GM21576 (cell line): ENCODE data around the gene REL.
A peak's percentile ranks its signal among the peaks of the same experiment; 100 is the strongest.
"Not testable (repeated sequence)": the region's sequence is repeated elsewhere in the genome, so short reads cannot be mapped to it uniquely, and the experiment has no call there.

Experiments
- ATAC-seq: cut with Tn5 transposase; IDR thresholded peaks from one replicate; pipeline ENCODE4 v1.9.1; 2021; ENCODE audit warnings: mild to moderate bottlenecking, moderate library complexity; ENCODE audit not compliant: unreplicated experiment

Gene REL

DNA sequence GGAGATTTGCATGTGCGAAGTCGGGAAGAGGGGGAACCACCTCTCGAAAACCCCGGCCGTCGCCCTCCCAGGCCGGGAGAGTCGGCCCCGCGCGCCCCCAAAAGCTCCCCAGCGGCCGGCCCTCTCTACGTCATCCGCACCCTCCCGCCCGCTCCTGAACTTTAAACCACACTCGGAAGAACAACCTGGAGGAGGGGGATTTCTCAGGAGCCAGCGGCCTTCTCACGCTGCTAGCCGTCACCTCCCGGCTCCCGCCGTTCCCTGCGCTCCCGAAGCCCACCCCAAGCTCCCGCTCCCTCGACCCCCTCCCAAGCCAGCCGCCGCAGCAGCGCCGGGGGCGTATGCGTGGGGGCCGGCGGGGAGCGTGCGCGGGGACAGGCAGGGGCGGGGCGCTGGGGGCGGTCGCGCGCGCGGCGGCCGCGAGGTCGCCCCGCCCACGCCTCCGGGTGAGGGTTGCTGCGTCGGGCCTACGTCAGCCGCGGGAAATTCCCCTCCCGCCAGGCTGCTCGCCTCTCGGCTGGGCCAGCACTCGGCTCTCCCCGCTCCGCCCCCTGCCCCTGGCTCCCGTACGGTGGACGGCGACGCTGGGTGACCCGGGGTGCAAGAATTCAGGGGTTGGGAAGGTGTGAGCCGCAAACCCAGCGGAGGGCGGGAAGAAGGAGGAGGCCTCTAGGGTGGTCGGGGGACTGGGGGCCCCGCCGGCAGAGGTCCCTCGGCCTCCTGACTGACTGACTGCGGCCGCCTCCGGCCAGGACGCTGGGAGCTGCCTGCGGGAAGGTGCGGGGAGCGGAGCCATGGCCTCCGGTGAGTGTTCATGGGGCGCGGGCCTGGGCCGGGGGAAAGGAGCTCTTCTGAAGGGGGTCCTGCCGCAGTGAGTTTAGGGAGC, at the start of gene REL:
Gene REL (plus strand): TSS at position 528 of the 886 bp plus-strand sequence. CDS start 267 bp downstream, at position 795.
- ATAC-seq = peak; percentile 79

DNA sequence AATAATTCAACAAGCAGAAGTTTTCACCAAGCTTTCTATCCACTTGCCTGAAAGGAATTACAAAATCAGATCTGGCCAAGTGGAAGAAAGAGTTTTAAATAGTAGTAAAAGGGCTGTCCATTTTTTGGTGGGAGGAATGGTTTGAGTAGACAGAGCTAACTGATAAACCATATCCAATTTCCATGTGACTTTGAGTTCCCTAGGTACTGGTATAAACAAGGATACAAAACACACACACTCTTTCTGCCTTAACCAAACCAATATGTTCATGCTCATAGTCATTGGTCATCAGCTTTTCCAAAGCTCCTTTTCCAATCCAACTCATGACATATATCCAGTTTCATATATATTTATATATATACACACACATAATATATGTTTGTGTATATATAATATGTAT, 49.5 kb upstream of the REL start:
- no peak for ATAC-seq

DNA sequence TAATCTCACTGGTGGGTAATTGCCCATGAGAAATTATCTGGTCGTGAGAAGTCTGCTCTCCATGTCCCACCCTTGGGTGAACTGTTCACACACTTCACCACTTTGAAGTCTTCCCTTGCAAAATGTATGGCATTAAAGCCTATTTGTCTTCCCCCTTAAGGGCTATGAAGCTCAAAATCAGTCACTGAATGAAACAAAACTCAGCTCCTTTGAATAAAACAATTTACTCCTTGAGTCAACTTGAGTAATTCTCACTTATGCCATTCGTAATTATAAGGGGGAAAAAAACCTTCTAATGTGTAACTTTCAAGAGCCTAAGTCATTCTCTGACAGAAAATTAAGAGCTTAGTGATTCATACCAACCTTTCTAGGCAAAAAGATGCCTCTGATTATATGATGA, 48.8 kb upstream of the REL start:
- no peak for ATAC-seq

DNA sequence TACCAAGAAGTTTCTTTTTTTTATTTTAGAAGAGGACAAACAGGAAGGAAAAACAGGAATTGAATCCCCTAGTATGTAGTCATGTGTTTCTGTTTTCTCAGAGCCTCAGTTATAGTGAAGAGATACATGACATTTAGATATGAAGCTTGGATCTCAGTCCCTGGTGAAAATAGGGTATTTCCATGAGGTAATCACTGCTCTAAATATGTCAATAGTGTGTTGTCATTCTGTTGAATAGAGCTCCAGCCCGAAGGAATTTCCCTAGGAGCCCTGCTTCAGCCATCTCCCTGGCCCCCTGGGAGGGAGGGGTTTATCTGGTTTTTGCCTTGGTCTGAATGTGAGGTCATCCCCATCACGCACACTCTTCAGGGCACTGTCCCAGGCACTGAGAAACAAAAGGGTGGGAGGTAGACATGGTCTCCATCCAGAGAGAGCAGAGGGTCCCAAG, 47.1 kb upstream of the REL start:
- no peak for ATAC-seq

DNA sequence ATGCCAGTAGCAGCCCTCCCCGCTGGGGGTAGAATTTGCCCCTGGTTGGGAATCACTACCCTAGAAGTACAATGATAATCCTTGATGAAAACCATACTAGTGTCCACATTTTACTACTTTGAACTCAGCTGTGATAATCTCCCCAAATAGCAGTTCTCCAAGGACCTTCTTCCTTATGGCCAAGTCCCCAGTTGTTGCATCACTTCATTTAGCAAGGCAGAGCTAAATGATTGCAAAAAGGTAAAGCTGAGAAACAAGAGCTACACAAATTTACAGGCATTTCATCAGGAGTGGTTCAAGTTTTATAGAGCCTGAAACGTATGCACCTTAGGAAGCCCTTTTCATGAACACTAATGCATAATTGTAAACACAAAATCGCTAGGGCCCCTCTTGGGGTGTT, 44.9 kb upstream of the REL start:
- ATAC-seq = no peak

DNA sequence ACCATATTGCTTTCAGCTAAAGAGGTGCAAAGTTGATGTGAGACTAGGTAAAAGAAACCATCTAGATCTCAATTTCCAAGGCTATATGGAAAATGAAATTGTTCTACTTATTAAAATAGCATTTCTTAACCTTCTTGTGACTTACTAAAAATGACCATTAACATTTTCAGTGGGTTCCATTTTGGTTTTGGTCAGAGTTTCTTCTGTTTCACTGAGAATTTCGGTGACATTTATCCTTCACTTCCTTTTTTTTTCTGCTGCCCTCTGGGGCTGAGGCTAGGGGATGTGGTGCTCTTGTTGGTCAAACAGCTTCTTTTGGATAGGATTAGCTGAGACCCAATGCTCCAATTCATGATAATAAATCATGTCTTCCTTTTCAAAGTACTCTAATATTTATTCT, 44.3 kb upstream of the REL start:
- peak; percentile 19 for ATAC-seq

DNA sequence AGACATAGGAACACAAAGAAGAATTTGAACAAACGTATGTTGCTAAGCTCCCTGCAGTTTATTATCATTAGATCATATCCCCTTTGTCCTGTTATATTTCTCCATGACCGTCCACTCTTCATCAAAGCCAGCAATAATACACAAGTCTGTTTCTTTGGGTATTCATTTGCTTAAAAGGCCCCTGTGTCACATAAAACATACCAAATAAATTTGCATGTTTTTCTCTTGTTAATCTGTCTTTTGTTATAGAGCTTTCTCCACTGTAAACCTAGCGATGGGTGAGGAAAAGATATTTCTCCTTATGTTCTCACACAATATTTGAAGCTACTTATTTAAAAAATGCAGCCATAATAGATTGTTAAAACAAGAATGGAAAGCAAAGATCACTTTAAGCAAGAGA, 42.9 kb upstream of the REL start:
- ATAC-seq = no peak

DNA sequence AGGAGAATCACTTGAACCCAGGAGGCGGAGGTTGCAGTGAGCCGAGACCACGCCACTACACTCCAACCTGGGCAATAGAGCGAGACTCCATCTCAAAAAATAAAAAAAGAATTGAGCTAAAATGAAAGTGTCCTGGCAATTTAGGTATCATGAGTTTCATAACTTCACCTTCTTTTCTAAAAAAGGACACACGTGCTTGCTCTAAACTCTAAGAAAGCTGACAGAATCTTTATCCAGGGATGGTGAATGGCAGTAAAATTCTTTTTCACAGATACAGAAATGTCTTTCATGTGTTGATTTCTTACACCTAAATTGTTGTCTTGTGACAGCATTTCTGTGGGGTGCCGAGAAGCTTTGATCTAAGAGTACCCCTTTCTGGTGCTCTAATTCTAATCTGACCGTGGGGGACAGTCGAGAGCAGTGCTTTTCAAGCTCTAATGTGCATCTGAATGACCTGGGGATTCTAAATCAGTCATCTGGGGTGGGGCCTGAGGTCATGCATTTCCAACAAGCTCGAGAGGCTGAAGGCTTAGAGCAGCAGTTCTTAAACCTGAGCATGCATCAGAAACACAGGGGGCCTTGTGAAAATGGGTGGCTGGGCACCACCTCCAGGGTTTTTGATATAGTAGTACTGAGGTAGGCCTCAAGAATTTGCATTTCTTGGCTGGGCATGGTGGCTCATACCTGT, 42.1 kb upstream of the REL start:
- ATAC-seq = peak; percentile 38

DNA sequence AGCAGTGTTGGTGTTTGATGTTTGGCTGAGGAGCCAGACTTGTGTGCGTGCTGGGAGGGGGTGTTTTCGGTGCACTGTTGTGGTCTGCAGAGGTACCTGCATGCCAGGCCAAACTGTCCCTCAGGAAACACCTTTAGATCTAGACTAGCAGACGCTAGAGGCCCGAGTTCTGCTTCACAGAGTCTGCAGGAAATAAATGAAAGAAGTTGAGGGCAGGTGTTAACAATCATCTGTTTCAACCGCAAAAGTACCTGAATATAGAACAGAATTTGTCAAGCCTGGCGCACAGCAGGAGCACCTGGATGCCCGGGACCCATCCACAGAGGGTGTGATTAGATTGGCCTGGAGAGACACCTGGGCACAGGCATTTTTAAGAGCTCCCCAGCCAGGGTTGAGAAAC, 40.5 kb upstream of the REL start:
- ATAC-seq = peak; percentile 57

DNA sequence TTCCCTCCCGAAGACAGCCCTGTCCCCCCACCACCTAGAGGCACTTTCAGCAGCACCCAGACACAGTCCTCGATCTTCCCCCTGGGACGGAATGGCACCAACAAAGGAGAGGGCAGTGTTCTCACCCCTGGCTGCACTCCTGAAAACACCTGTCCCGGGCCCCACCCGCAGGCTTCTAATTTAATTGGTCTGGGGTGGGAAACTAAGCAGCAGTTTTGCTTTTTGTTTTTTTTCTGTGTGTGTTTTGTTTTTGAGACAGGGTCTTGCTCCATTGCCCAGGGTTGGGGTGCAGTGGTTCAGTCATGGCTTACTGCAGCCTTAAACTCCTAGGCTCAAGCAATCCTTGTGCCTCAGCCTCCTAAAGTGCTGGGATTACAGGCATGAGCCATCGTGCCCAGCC, 38.4 kb upstream of the REL start:
- ATAC-seq = no peak

DNA sequence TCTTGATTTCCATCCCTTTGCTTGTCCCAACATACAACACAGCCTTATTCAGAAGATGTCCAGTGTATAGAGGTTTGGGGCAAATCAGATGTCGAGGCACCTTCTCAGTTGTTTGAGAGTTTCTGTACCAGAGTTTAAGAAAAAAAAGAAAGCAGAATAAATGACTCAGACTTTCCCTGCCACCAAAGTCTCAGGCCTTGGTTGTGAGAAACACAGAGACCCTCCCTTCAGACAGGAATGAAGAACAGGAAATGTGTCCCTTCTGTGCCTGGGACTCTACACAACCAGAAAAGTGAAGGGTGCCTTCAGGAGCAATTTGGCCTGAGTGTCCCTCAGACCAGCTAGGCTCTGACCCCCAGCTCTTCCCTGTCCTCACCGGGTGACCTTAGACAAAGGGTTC, 37.3 kb upstream of the REL start:
- ATAC-seq = no peak

DNA sequence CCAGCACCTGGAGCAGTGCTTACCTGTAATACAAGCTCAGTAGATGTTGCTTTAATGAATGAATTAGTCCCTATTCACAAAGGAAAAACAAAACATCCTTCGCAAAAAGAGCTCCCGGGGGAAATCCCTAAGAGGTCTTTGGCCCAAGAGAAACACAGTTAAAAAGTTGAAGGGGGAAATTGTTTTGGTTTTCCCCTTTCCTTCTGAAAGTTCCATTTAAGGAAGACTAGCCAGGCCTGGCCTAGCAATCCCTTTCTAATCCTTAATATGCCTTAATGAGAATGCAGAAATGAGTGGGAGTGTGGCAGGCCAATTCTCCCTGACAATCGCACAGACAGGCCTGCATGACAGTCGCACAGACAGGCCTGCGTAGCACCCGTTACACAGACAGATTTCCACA, 33.5 kb upstream of the REL start:
- ATAC-seq = no peak

DNA sequence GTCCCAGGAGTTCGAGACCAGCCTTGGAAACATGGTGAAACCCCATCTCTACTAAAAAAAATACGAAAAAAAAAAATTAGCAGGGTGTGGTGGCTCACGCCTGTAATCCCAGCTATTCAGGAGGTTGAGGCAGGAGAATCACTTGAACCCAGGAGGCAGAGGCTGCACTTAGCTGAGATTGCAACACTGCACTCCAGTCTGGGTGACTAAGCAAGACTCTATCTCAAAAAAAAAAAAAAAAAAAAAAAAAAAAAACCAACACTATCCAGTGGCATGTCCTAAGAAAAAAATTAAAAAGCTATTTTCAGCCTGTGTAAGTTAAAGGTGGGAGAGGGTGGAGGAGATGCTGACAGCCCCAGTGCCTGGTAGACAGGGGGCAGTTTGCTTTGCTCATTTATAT, 32.2 kb upstream of the REL start:
- ATAC-seq = no peak

DNA sequence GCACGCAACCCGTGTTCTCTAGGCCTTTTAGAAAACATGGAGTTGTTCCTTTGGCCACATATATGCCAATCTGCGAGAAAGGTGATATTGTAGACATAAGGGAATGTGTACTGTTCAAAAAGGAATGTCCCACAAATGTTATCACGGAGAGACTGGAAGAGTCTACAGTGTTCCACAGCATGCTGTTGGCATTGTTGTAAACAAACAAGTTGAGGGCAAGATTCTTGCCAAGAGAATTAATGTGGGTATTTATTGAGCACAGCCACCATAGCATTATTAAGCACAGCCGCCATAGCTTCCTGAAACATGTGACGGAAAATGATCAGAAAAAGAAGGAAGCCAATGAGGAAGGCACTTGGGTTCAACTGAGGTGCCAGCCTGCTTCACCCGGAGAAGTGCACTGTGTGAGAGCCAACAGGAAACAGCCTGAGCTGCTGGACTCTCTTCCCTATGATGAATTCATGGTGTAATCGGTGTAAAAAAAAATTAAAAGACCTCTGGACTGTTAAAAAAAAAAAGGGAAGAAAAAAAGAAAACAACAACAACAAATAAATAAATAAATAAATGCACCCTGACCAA, 29.0 kb upstream of the REL start:
- ATAC-seq = no peak

DNA sequence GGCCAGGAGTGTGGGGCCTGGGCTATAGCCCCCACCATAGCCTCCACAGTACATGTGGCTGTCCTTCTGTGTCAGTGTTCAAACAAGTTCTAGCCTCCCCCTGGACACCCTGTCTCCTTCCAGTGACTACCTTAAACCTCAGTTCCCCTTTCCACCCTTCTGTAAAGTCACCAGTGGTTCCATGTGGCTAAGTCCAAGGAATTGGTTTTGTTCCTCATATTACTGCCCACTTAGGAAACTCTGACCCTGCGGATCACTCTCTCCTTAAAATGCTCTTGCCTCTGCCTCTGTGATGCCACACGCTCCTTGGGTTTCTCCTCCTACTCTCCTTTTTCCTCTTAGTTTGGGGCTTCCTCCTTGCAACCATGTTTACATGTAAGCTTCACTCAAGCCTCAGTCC, 27.8 kb upstream of the REL start:
- no peak for ATAC-seq

DNA sequence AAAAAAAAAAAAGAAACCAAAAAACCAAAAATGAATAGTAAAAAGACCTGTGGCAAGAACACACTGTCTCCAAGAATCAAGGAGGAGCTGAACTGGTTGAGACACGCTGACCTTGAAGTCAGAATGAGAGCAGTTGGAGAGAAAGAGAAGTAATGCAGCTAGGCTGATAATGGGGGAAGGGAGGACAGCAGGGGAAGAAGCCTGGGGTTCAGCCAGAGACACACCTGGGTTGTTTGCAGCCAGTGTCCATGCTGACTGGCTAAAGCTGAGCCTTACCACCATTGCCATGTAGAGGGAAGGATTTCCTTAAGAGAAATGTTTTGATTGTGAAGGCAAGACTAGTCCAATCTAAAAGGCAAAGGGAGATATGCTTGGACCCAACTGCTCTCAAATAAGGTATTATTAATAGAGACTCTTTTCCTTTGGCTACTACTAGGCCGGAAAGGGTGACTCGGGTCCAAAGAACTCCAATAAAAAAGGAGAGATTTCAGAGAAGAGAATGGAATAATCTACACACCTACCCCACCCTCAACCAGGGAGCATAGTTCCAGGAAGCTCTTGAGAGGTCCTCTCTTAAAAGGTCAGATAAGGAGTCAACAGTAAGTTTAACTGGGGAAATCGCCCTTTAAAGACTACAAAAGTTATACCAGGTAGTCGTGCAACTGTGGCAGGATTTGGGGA, 25.2 kb upstream of the REL start:
- ATAC-seq = no peak

DNA sequence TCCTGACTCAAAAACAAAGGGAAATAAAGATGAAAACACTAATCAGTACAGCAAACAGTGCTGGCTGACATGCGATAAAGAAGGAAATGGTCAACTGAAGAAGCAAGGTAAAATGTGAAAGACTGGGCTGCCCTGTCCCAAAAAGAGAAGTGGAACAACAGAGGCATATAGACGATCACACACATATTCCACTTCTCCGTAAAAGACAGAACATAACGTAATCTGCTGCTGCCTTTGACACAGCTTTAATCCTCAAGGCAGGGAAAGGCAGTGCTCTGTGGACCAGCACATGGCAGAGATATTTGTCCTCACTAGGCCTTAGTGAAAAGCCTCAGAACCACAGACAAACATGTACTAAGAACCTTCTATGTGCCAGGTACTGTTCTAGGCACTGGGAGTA, 24.3 kb upstream of the REL start:
- ATAC-seq = no peak

DNA sequence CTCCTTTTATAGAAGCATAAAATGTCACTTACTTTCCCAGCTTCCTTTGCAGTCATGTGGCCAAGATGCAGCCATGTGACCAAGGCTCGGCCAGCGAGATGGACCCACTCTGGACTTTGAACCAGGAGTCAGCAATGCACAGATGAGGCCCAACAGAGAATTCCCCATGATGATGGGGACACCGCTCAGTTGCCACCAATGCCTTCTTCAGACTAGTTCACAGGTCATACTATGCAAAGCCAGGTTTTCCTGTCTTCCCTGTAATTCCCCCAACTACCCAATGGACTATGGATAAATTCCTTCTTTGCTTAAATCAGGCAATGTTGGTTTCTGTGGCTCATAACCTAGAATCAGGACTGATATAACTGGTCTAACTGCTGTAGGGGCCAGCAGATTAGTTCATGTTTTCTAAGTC, 22.5 kb upstream of the REL start:
- ATAC-seq = no peak

DNA sequence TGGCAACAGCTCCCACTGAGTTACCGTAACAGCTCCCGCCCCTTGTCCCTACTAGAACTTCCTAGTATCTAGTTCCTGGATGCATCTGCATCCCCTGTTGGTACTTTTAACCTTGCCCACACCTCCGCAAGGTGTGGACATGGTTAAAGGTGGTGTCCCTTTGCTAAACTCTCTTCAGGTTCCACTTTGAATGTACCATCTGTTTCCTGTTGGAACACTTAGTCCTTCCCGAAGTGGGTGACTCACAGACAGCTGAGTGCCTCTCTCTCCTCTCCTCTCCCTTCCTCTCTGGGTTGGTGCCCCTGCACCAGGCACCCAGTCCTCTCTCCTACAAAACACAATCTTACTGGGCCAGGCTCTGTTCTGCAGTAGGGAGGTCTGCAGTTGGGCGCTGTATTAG, 19.6 kb upstream of the REL start:
- ATAC-seq = no peak

DNA sequence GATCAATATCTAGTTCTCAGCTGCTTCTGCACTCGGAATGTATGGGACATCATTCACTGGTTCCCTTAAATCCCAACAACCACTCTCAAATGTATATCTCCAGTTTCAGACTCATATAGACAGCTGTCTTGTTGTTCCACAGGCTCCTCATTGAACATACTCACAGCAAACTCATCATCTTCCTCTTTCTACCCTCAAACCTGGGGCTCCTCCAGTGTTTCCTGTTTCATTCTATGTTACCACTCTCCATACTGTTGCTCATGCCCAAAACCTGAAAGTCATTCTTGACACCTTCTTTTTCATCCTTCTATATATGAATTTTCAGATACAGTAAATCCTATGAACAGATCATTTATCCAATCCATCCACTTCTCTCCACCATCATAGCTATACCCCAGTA, 18.7 kb upstream of the REL start:
- ATAC-seq = no peak

DNA sequence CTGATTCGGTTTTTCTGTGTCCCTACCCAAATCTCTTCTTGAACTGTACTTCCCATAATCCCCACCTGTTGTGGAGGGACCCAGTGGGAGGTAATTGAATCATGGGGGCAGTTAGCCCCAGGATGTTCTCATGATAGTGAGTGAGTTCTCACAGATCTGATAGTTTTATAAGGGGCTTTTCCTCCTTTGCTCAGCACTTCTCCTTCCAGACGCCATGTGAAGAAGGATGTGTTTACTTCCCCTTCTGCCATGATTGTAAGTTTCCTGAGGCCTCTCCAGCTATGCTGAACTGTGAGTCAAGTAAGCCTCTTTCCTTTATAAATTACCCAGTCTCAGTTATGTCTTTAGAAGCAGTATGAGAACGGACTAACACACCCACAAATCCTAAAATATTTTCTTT, 16.0 kb upstream of the REL start:
- not testable (repeated sequence) for ATAC-seq
